ENCODE data around the gene ORM2. TPM values are rescaled to one million over a fixed set of nuclear protein-coding genes. Genes with fewer than 3 reads are reported as not detected.

Gene ORM2
- total RNA-seq, 1 donor from 2014 or later, result not detected

GRCh38 chr9:114374936-114375335, 45.3 kb downstream of the ORM2 start:
- ATAC-seq (ENCODE audit: low read depth), result no peak
- no peak for DNase-seq
- Mint-ChIP-seq H3K27me3 (no peaks in the 10 kb centered on the region), H3K27ac (peak overlapping the region; percentile 98), H3K4me1 (peaks cover 94% of the 10 kb centered on the region), H3K36me3 (ENCODE audit: low read depth) (peaks cover 85% of the 10 kb centered on the region), H3K4me3 (peak overlapping the region; percentile 0), H3K9me3 (no peaks in the 10 kb centered on the region)
- ChIA-PET POLR2A (interaction anchor here (1.1 to 15.2 kb wide), 3 partner anchors 11 to 965 kb away, joined by 4 to 913 read pairs (median 42); partner anchors contain the start of genes AKNA, C9orf43 and POLE3), CTCF (no interaction called here)
- TF ChIP-seq CTCF (IDR thresholded peaks at IDR 0.05), result no peak
- intact Hi-C loops (cut with micrococcal nuclease), result no loop called here

GRCh38 chr9:114375386-114376175, 45.9 kb downstream of the ORM2 start:
- no peaks in the 10 kb centered on the region for H3K27me3 Mint-ChIP-seq
- no peak overlapping the region for H3K4me3 Mint-ChIP-seq
- TF ChIP-seq CTCF (IDR thresholded peaks at IDR 0.05), result no peak
- ChIA-PET CTCF (no interaction called here), POLR2A (interaction anchor here (0.9 to 15.2 kb wide), 5 partner anchors 10 to 965 kb away, joined by 4 to 913 read pairs (median 37); partner anchors contain the start of genes AKNA, C9orf43 and POLE3)
- H3K9me3 Mint-ChIP-seq, result no peaks in the 10 kb centered on the region
- intact Hi-C loops (cut with micrococcal nuclease), result no loop called here
- peaks cover 91% of the 10 kb centered on the region for H3K4me1 Mint-ChIP-seq
- ATAC-seq (ENCODE audit: low read depth), result no peak
- DNase-seq, result no peak
- peaks cover 86% of the 10 kb centered on the region for H3K36me3 Mint-ChIP-seq (ENCODE audit: low read depth)
- peak overlapping the region; percentile 98 for H3K27ac Mint-ChIP-seq

GRCh38 chr9:114376586-114377445, 47.1 kb downstream of the ORM2 start:
- Mint-ChIP-seq H3K27ac (peak overlapping the region; percentile 73), H3K27me3 (no peaks in the 10 kb centered on the region), H3K9me3 (no peaks in the 10 kb centered on the region), H3K4me3 (no peak overlapping the region), H3K36me3 (ENCODE audit: low read depth) (peaks cover 80% of the 10 kb centered on the region), H3K4me1 (peaks cover 85% of the 10 kb centered on the region)
- intact Hi-C loops (cut with micrococcal nuclease), result no loop called here
- TF ChIP-seq CTCF (IDR thresholded peaks at IDR 0.05), result no peak
- DNase-seq, result no peak
- CTCF ChIA-PET, result no interaction called here
- ATAC-seq (ENCODE audit: low read depth), result no peak
- POLR2A ChIA-PET, result interaction anchor here (0.9 to 4.3 kb wide), 4 partner anchors 10 to 21 kb away, joined by 4 to 37 read pairs (median 8); partner anchors contain the start of gene AKNA

- Mint-ChIP-seq H3K4me1 (peaks cover 85% of the 10 kb centered on the region), H3K4me3 (no peak overlapping the region), H3K9me3 (no peaks in the 10 kb centered on the region), H3K36me3 (ENCODE audit: low read depth) (peaks cover 83% of the 10 kb centered on the region), H3K27me3 (no peaks in the 10 kb centered on the region), H3K27ac (peak overlapping the region; percentile 73)
- ChIA-PET POLR2A (interaction anchor here (1.2 to 4.3 kb wide), 3 partner anchors 9 to 15 kb away, joined by 4 to 37 read pairs (median 12); partner anchors contain the start of gene AKNA), CTCF (no interaction called here)
- intact Hi-C loops (cut with micrococcal nuclease), result no loop called here
- DNase-seq (no peak), ATAC-seq (ENCODE audit: low read depth) (no peak)
- no peak for TF ChIP-seq CTCF (IDR thresholded peaks at IDR 0.05)
Measured at GRCh38 chr9:114378016-114378415, 48.3 kb downstream of the ORM2 start.
